ENCODE data around the gene SETBP1.

DNA sequence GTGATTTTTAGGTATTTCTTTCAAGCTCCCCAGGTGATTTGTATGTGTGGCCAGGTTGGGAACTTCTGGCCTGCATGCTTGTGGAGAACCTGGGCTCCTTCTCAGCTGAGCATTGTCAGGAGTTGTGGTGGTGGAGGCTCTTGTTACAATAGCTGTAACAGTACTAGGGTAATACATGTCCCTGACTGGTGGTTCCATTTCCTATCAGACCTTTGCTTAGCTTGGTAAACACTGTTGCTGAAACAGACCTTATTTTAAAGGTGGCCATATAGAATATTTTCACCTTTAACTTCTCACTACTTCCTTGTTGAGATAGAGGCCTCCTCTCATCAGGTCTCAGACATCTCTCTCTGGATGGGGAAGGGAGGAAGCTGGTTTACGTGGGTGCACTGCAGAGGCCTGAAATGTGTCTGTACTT lies 79.2 kb downstream of the SETBP1 start:
- TF ChIP-seq CTCF (conservative IDR thresholded peaks at IDR 0.05; ENCODE audit: low read depth, low read length) (no peak), EZH2 (IDR thresholded peaks at IDR 0.05; ENCODE audit: borderline replicate concordance, low read depth, low read length, poor library complexity, severe bottlenecking) (no peak)
